Prostate gland (tissue), 2 donors: ENCODE data around the gene SOX30.

Experiments used
- CTCF ChIP-seq, 4 experiments: fragments of 200-600 bp in 2 of 4; fragments of 450-650 bp in 2 of 4; sonication (generic) in 2 of 4; IDR thresholded peaks; 1 replicate in 3 of 4; 2 replicates in 1 of 4; pipeline ENCODE4 v1.5.1; 2016 to 2019; ENCODE audit warnings: antibody characterized with exemption in 4 of 4, mild to moderate bottlenecking in 2 of 4, moderate library complexity in 2 of 4
- POLR2A ChIP-seq: fragments of 450-650 bp; IDR thresholded peaks from one replicate; pipeline ENCODE4 v1.6.1; 2016; ENCODE audit warnings: antibody characterized with exemption, mild to moderate bottlenecking
- POLR2AphosphoS5 ChIP-seq: sonication (generic); formaldehyde crosslinking; IDR thresholded peaks from one replicate; pipeline ENCODE4 v1.6.1; 2017; ENCODE audit warnings: antibody characterized with exemption

- TF ChIP-seq CTCF (IDR thresholded peaks at IDR 0.05) (no peak), POLR2AphosphoS5 (no peak), POLR2A (no peak)
These were observed 34.0 kb downstream of the SOX30 start for GRCh38 chr5:157618191-157618765.
